Astrocyte of the spinal cord (primary cell): Measurements from ENCODE around the gene RAB30.

ENCODE experiments used
- DNase-seq: peaks from one replicate; pipeline ENCODE4 v3.0.0; 2011; ENCODE audit warnings: low read depth, low spot score
- H3K4me3 ChIP-seq: 2 replicates; pipeline ENCODE4 v1.5.1; 2011; ENCODE audit warnings: low read depth, mild to moderate bottlenecking, low read length, moderate library complexity
- CTCF ChIP-seq: IDR thresholded peaks from 2 replicates; pipeline ENCODE4 v1.5.1; 2012; ENCODE audit warnings: low read depth, mild to moderate bottlenecking, low read length, inconsistent platforms
- in situ Hi-C: cut with HindIII; loops from 2 replicates; pipeline ENCODE4 v1.10.0; 2017; ENCODE audit warnings: low sequenced_read_pairs

The RAB30 gene

GRCh38 chr11:83092488-83093384 is 21.0 kb upstream of the RAB30 start:
- TF ChIP-seq CTCF, result no peak
- DNase-seq, result peak; percentile 32
- H3K4me3 ChIP-seq, result no peak overlapping the region
- in situ Hi-C loops, result no loop called here

- in situ Hi-C loops, result no loop called here
These were observed 17.3 kb upstream of the RAB30 start for GRCh38 chr11:83088965-83089364.

GRCh38 chr11:83087035-83087434 is 15.3 kb upstream of the RAB30 start:
- TF ChIP-seq CTCF, result no peak
- DNase-seq, result peak; percentile 6
- in situ Hi-C loops, result no loop called here
- no peak overlapping the region for H3K4me3 ChIP-seq

More at GRCh38 chr11:83088965-83089364, 17.3 kb upstream of the RAB30 start:
- H3K4me3 ChIP-seq, result no peak overlapping the region
- DNase-seq, result no peak
- no peak for TF ChIP-seq CTCF

GRCh38 chr11:83079820-83080219 is 8.1 kb upstream of the RAB30 start:
- in situ Hi-C loops, result no loop called here
- no peak for TF ChIP-seq CTCF
- H3K4me3 ChIP-seq, result no peak overlapping the region
- no peak for DNase-seq

- in situ Hi-C loops, result no loop called here
- no peak for TF ChIP-seq CTCF
- DNase-seq, result no peak
- no peak overlapping the region for H3K4me3 ChIP-seq
These were observed 6.6 kb upstream of the RAB30 start for GRCh38 chr11:83078269-83078668.

GRCh38 chr11:83073884-83074283 is 2.2 kb upstream of the RAB30 start:
- no peak overlapping the region for H3K4me3 ChIP-seq
- DNase-seq, result no peak
- TF ChIP-seq CTCF, result no peak
- in situ Hi-C loops, result no loop called here
